ENCODE measurements around the gene SLC18A3.

DNA sequence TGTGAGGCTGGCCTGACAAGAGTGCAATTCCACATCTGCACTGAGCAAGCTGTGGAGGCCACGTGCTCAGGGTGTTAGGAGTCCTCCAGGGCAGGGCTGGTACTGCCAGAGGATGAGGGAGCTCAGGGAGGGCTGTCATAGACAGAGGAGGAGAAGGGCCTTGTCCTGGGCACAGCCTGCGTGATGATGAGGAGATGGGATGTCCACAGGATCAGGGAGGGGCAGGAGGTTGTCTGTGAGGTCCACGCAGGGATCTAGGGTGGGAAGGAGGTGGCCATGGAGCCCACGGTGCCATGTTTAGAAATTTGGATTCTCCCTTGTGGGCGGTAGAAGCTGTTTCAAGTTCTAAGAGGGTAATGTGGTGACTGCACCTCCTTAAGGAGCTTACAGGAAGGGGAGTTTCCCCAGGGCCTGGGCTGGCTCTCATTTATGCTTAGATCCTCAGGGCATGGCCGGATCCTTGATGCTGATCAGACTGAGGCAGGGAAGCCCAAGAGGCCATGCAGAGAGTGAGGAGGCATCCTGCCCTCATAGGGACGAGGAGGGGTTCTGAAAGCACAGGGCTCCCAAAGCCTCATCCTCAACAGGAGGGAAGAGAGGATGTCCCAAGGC lies 34.0 kb downstream of the SLC18A3 start:
- TF ChIP-seq POLR2AphosphoS5 (IDR thresholded peaks at IDR 0.05) (no peak), POLR2A (IDR thresholded peaks at IDR 0.05) (no peak)

All from breast epithelium (tissue), 3 donors.